H9 (cell line): ENCODE results near the gene SPTLC1. TPM values are rescaled to one million over a fixed set of nuclear protein-coding genes. Genes with fewer than 3 reads are reported as not detected.

Experiments
- DNase-seq: peaks from one replicate; pipeline ENCODE4 v3.0.0-alpha.2; 2017
- H2AFZ ChIP-seq: one replicate; pipeline ENCODE4 v1.6.1; 2013; ENCODE audit warnings: mild to moderate bottlenecking, low read length, control low read depth, moderate library complexity
- H2AK5ac ChIP-seq: 2 replicates; pipeline ENCODE4 v1.6.1; 2013; ENCODE audit warnings: low read length, control low read depth, mixed read lengths; ENCODE audit not compliant: insufficient read length
- H2BK120ac ChIP-seq: one replicate; pipeline ENCODE4 v1.6.1; 2013; ENCODE audit warnings: low read depth, mild to moderate bottlenecking, low read length, control low read depth, inconsistent platforms; ENCODE audit not compliant: poor library complexity, severe bottlenecking
- H2BK12ac ChIP-seq: 2 replicates; pipeline ENCODE4 v1.6.1; 2013; ENCODE audit warnings: low read length, control low read depth, mixed read lengths, low read depth; ENCODE audit not compliant: insufficient read length
- H2BK15ac ChIP-seq: 2 replicates; pipeline ENCODE4 v1.6.1; 2013; ENCODE audit warnings: low read depth, low read length, control low read depth
- H2BK20ac ChIP-seq: one replicate; pipeline ENCODE4 v1.6.1; 2013; ENCODE audit warnings: low read depth, mild to moderate bottlenecking, low read length, control low read depth, inconsistent platforms; ENCODE audit not compliant: poor library complexity, severe bottlenecking
- H2BK5ac ChIP-seq: 2 replicates; pipeline ENCODE4 v1.6.1; 2013; ENCODE audit warnings: low read length, control low read depth, mixed read lengths; ENCODE audit not compliant: insufficient read length
- H3K14ac ChIP-seq: 2 replicates; pipeline ENCODE4 v1.6.1; 2013; ENCODE audit warnings: low read length, control low read depth; ENCODE audit not compliant: insufficient read depth
- H3K18ac ChIP-seq: 2 replicates; pipeline ENCODE4 v1.6.1; 2013; ENCODE audit warnings: low read depth, mild to moderate bottlenecking, mixed read lengths, low read length, control low read depth; ENCODE audit not compliant: insufficient read length
- H3K23ac ChIP-seq: 2 replicates; pipeline ENCODE4 v1.6.1; 2013; ENCODE audit warnings: low read length, control low read depth, mixed read lengths, low read depth; ENCODE audit not compliant: insufficient read length
- H3K23me2 ChIP-seq: 2 replicates; pipeline ENCODE4 v1.6.1; 2013; ENCODE audit warnings: low read depth, mild to moderate bottlenecking, mixed read lengths, low read length, control low read depth; ENCODE audit not compliant: insufficient read length, poor library complexity, severe bottlenecking
- H3K27ac ChIP-seq: 2 replicates; pipeline ENCODE4 v1.5.1; 2013; ENCODE audit warnings: low read length, control low read depth, mixed read lengths, low read depth; ENCODE audit not compliant: insufficient read length
- H3K27me3 ChIP-seq: 2 replicates; pipeline ENCODE4 v1.6.1; 2013; ENCODE audit warnings: low read length, control low read depth, inconsistent platforms; ENCODE audit not compliant: insufficient read depth
- H3K4ac ChIP-seq: 2 replicates; pipeline ENCODE4 v1.6.1; 2013; ENCODE audit warnings: low read depth, mild to moderate bottlenecking, control low read depth, inconsistent platforms, low read length, moderate library complexity
- H3K4me1 ChIP-seq: 2 replicates; pipeline ENCODE4 v1.6.1; 2013; ENCODE audit warnings: low read length, control low read depth, inconsistent platforms; ENCODE audit not compliant: insufficient read depth
- H3K4me2 ChIP-seq: 2 replicates; pipeline ENCODE4 v1.6.1; 2013; ENCODE audit warnings: low read length, control low read depth, mixed read lengths; ENCODE audit not compliant: insufficient read length, insufficient read depth
- H3K56ac ChIP-seq: 2 replicates; pipeline ENCODE4 v1.6.1; 2013; ENCODE audit warnings: low read depth, mild to moderate bottlenecking, mixed read lengths, low read length, control low read depth; ENCODE audit not compliant: insufficient read length
- H3K79me1 ChIP-seq: 2 replicates; pipeline ENCODE4 v1.6.1; 2013; ENCODE audit warnings: low read depth, mild to moderate bottlenecking, moderate library complexity, low read length, control low read depth, inconsistent platforms; ENCODE audit not compliant: insufficient read depth, poor library complexity, severe bottlenecking
- H3K79me2 ChIP-seq: 2 replicates; pipeline ENCODE4 v1.6.1; 2013; ENCODE audit warnings: low read length, control low read depth, inconsistent platforms; ENCODE audit not compliant: insufficient read depth
- H3K9ac ChIP-seq: 2 replicates; pipeline ENCODE4 v1.6.1; 2013; ENCODE audit warnings: low read length, control low read depth, mixed read lengths; ENCODE audit not compliant: insufficient read length; ENCODE audit errors: extremely low read depth
- H3K9me3 ChIP-seq: one replicate; pipeline ENCODE4 v1.6.1; 2013; ENCODE audit warnings: low read depth, low read length, inconsistent platforms; ENCODE audit not compliant: control insufficient read depth
- H3T11ph ChIP-seq: one replicate; pipeline ENCODE4 v1.6.1; 2013; ENCODE audit warnings: mild to moderate bottlenecking, low read length, control low read depth, inconsistent platforms
- H4K20me1 ChIP-seq: one replicate; pipeline ENCODE4 v1.6.1; 2013; ENCODE audit not compliant: control insufficient read depth, insufficient read length, insufficient read depth
- H4K5ac ChIP-seq: 2 replicates; pipeline ENCODE4 v1.6.1; 2013; ENCODE audit warnings: low read depth, mild to moderate bottlenecking, mixed read lengths, low read length, control low read depth; ENCODE audit not compliant: insufficient read length
- H4K8ac ChIP-seq: replicated peaks from 2 replicates; pipeline ENCODE4 v1.6.1; 2013; ENCODE audit warnings: low read length, control low read depth, mixed read lengths, low read depth; ENCODE audit not compliant: insufficient read length
- H4K91ac ChIP-seq: 2 replicates; pipeline ENCODE4 v1.6.1; 2013; ENCODE audit warnings: low read depth, mild to moderate bottlenecking, moderate library complexity, mixed read lengths, low read length, control low read depth; ENCODE audit not compliant: insufficient read length
- H3K27ac Mint-ChIP-seq, 3 experiments: 2 replicates in 2 of 3; 3 replicates in 1 of 3; pipeline ENCODE4 v1.8.0; 2020 to 2021; ENCODE audit warnings: mixed read lengths in 3 of 3, mild to moderate bottlenecking in 1 of 3, moderate library complexity in 1 of 3
- H3K27me3 Mint-ChIP-seq: 2 replicates; pipeline ENCODE4 v1.8.0; 2021; ENCODE audit warnings: low read depth, mild to moderate bottlenecking, moderate library complexity, mixed read lengths
- H3K36me3 Mint-ChIP-seq, 3 experiments: 2 replicates in 2 of 3; 3 replicates in 1 of 3; pipeline ENCODE4 v1.8.0; 2020 to 2021; ENCODE audit warnings: low read depth in 3 of 3, mixed read lengths in 3 of 3; ENCODE audit not compliant: insufficient read depth in 1 of 3
- H3K4me1 Mint-ChIP-seq, 2 experiments: 2 replicates each; pipeline ENCODE4 v1.8.0; 2020; ENCODE audit warnings: mixed read lengths in 2 of 2
- H3K4me3 Mint-ChIP-seq, 2 experiments: 2 replicates in 1 of 2; 3 replicates in 1 of 2; pipeline ENCODE4 v1.8.0; 2020 to 2021; ENCODE audit warnings: mild to moderate bottlenecking in 2 of 2, mixed read lengths in 2 of 2, moderate library complexity in 1 of 2
- H3K9me3 Mint-ChIP-seq, 2 experiments: 2 replicates in 1 of 2; 3 replicates in 1 of 2; pipeline ENCODE4 v1.8.0; 2020; ENCODE audit warnings: mild to moderate bottlenecking in 2 of 2, mixed read lengths in 2 of 2, moderate library complexity in 1 of 2
- CTCF ChIP-seq: fragments of 200-600 bp; sonication (generic); conservative IDR thresholded peaks from 3 replicates; pipeline ENCODE4 v1.8.0; 2021; ENCODE audit warnings: antibody characterized with exemption, mild to moderate bottlenecking
- WGBS: extraction: QIAGEN DNeasy Blood & Tissue Kit; methylation state at CpG from one replicate; pipeline ENCODE4 v1.1.7; 2013; ENCODE audit warnings: missing lambda C conversion rate, low lambda C conversion rate, mixed read lengths; ENCODE audit not compliant: insufficient read length; ENCODE audit errors: extremely low coverage; 5-methylcytosine and 5-hydroxymethylcytosine counted together
- total RNA-seq: library from RNA; stranded (reverse); gene quantifications from 2 replicates; pipeline ENCODE4 v1.2.1, GENCODE V29; 2021

Gene SPTLC1
- total RNA-seq, 1 experiment from 2014 or later, result 73.5 TPM

DNA sequence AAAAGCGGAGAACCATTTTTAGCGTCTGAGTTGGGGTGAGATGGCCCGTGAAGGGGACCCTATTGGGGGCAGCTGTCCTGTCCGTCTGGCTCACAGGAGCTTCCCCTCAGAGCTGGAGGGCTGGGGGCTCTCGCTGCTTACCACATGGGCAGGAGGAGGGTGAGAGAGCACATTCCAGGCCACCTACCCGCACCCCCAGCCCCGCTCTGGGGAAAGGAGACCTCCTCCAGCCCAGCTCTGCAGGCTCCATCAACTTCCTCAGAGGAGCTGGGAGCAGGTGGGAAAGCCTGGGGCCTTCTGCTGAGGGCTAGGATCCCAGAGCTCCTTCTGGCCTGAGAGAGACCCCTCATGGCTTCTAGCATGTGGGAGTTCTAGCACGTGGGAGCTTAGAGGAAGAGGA, 27.1 kb upstream of the SPTLC1 start:
- TF ChIP-seq CTCF, result no peak
- no peak overlapping the region for H3K56ac ChIP-seq
- no peak overlapping the region for H2AFZ ChIP-seq
- Mint-ChIP-seq H3K36me3 (peaks cover 0 to 2% (median 0%) of the 10 kb centered on the region in 3 experiments; a peak in 1 of 7 replicates), H3K27me3 (peaks cover 35% of the 10 kb centered on the region), H3K4me3 (no peak overlapping the region), H3K27ac (no peak overlapping the region), H3K9me3 (no peaks in the 10 kb centered on the region), H3K4me1 (peaks cover 22% of the 10 kb centered on the region in 2 experiments)
- no peak overlapping the region for H3K4ac ChIP-seq
- no peaks in the 10 kb centered on the region for H3K79me1 ChIP-seq
- no peak overlapping the region for H3K27ac ChIP-seq
- H2BK15ac ChIP-seq, result no peak overlapping the region
- H2AK5ac ChIP-seq, result no peak overlapping the region
- no peak overlapping the region for H3K23ac ChIP-seq
- no peak overlapping the region for H4K91ac ChIP-seq
- no peaks in the 10 kb centered on the region for H3K9me3 ChIP-seq
- H3K27me3 ChIP-seq, result peaks cover 3% of the 10 kb centered on the region; the same call in 1 of the 2 replicates
- no peak overlapping the region for H3K9ac ChIP-seq
- no peak overlapping the region for H3T11ph ChIP-seq
- no peaks in the 10 kb centered on the region; the same call in 1 of the 2 replicates for H3K4me1 ChIP-seq
- WGBS, result no CpG with 5 or more reads among the region's 8 CpGs
- no peaks in the 10 kb centered on the region for H3K79me2 ChIP-seq
- H2BK12ac ChIP-seq, result no peak overlapping the region
- no peak overlapping the region for H3K18ac ChIP-seq
- no peak overlapping the region for H2BK20ac ChIP-seq
- H2BK120ac ChIP-seq, result no peak overlapping the region
- no peak overlapping the region for H4K5ac ChIP-seq
- H4K20me1 ChIP-seq, result no peaks in the 10 kb centered on the region
- H3K23me2 ChIP-seq, result peaks cover 5% of the 10 kb centered on the region
- no peak overlapping the region for H4K8ac ChIP-seq
- H3K4me2 ChIP-seq, result no peak overlapping the region
- no peak overlapping the region for H2BK5ac ChIP-seq
- no peak for DNase-seq
- H3K14ac ChIP-seq, result no peak overlapping the region
